ENCODE measurements around the gene RBBP9. TPM values are rescaled to one million over a fixed set of nuclear protein-coding genes. Genes with fewer than 3 reads are reported as not detected.
"Not testable (repeated sequence)": the region's sequence is repeated elsewhere in the genome, so short reads cannot be mapped to it uniquely, and the experiment has no call there.

The RBBP9 gene
- polyA plus RNA-seq, 1 donor: 22.5 TPM

DNA sequence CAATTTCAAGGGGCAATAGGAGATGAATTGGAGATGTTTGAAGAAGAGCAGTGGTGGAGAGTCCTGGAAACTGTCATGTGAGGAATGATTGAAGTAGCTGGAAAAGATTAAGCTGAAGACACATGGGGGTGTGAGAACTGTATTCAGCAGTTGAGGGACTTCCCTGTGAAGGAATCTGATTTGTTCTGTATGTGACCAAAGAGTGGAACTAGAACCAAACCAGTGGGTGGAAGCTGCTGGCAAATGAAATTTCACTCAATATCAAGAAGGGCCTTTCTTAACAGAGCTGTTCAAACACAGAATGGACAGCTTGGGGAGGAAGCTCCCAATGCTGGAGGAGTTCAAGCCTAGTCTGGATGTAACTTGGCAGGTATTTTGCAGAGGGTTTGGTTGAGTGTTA, 32.0 kb upstream of the RBBP9 start:
- Histone ChIP-seq H3K9me3 (ENCODE audit: control insufficient read depth, low read depth, low read length) (no peaks in the 10 kb centered on the region), H3K27me3 (ENCODE audit: control insufficient read depth, insufficient read depth, low read length) (no peaks in the 10 kb centered on the region), H3K4me1 (ENCODE audit: control insufficient read depth, insufficient read depth, low read length) (no peaks in the 10 kb centered on the region), H3K36me3 (ENCODE audit: control insufficient read depth, insufficient read depth, low read length) (peaks cover 81% of the 10 kb centered on the region), H3K4me3 (ENCODE audit: low read length) (no peak overlapping the region), H3K27ac (ENCODE audit: low read length) (no peak overlapping the region)
- DNase-seq: no peak

DNA sequence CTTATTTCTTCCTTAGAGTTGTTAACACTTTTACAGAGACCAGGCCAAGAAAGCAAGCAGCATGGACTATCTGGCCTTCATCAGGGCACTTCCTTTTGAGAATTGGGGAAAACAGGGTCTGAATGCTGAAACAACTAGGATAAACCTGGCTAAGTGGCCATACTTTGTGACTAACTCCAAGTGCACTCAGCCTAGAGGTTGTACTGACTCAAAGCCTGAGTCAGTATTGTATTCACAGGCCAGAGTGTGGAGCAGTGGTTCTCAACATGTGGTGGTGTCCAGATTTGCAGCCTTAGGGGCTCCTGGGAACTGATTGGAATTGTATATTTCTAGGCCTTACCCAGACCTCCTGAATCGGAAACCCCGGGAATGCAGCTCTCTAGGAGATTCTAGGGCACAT, 30.8 kb upstream of the RBBP9 start:
- Histone ChIP-seq H3K27me3 (ENCODE audit: control insufficient read depth, insufficient read depth, low read length) (no peaks in the 10 kb centered on the region), H3K36me3 (ENCODE audit: control insufficient read depth, insufficient read depth, low read length) (peaks cover 72% of the 10 kb centered on the region)
- WGBS (ENCODE audit: insufficient coverage, low lambda C conversion rate): no CpG with 5 or more reads among the region's 2 CpGs

DNA sequence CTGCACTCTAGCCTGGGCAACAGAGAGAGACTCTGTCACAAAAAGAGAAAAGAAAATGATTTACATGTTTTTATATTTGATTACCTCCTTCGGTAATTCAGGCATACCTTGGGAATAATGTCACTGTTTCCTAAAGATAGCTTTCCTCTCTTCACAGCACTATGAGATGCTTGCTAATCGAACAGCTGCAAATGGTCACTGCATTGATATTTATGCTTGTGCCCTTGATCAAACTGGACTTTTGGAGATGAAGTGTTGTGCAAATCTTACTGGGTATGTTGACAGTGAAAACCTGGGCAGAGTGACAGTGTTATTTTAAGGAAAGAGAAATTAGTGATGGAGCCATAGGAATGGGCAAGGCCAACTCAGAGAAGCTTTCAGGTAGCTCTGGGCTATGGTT, 30.3 kb upstream of the RBBP9 start:
- H3K27me3 ChIP-seq (ENCODE audit: control insufficient read depth, insufficient read depth, low read length): no peaks in the 10 kb centered on the region

More for the DNA sequence above, 30.8 kb upstream of the RBBP9 start:
- H3K9me3 ChIP-seq (ENCODE audit: control insufficient read depth, low read depth, low read length): no peaks in the 10 kb centered on the region
- DNase-seq: no peak
- H3K4me3 ChIP-seq (ENCODE audit: low read length): no peak overlapping the region
- H3K4me1 ChIP-seq (ENCODE audit: control insufficient read depth, insufficient read depth, low read length): no peaks in the 10 kb centered on the region
- H3K27ac ChIP-seq (ENCODE audit: low read length): no peak overlapping the region

DNA sequence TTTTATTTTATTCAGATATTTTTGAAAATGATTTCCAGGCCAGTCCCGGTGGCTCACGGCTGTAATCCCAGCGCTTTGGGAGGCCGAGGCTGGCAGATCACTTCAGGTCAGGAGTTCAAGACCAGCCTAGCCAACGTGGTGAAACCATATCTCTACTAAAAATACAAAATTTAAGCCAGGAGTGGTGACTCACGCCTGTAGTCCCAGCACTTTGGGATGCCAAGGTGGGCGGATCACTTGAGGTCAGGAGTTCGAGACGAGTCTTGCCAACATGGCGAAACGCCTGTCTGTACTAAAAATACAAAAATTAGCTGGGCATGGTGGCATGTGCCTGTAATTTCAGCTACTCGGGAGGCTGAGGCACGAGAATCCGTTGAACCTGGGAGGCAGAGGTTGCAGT, 29.7 kb upstream of the RBBP9 start:
- WGBS (ENCODE audit: insufficient coverage, low lambda C conversion rate): 100% methylated on average over 3 of the region's 14 CpGs
- H3K27me3 ChIP-seq (ENCODE audit: control insufficient read depth, insufficient read depth, low read length); H3K4me3 ChIP-seq (ENCODE audit: low read length); H3K9me3 ChIP-seq (ENCODE audit: control insufficient read depth, low read depth, low read length); H3K4me1 ChIP-seq (ENCODE audit: control insufficient read depth, insufficient read depth, low read length); DNase-seq; H3K27ac ChIP-seq (ENCODE audit: low read length): not testable (repeated sequence)
- peaks cover 68% of the 10 kb centered on the region for H3K36me3 ChIP-seq (ENCODE audit: control insufficient read depth, insufficient read depth, low read length)

More for the DNA sequence above, 30.3 kb upstream of the RBBP9 start:
- Histone ChIP-seq H3K36me3 (ENCODE audit: control insufficient read depth, insufficient read depth, low read length) (peaks cover 67% of the 10 kb centered on the region), H3K4me1 (ENCODE audit: control insufficient read depth, insufficient read depth, low read length) (no peaks in the 10 kb centered on the region), H3K9me3 (ENCODE audit: control insufficient read depth, low read depth, low read length) (no peaks in the 10 kb centered on the region), H3K27ac (ENCODE audit: low read length) (no peak overlapping the region), H3K4me3 (ENCODE audit: low read length) (no peak overlapping the region)
- DNase-seq: no peak
- WGBS (ENCODE audit: insufficient coverage, low lambda C conversion rate): no CpG with 5 or more reads among the region's 2 CpGs

DNA sequence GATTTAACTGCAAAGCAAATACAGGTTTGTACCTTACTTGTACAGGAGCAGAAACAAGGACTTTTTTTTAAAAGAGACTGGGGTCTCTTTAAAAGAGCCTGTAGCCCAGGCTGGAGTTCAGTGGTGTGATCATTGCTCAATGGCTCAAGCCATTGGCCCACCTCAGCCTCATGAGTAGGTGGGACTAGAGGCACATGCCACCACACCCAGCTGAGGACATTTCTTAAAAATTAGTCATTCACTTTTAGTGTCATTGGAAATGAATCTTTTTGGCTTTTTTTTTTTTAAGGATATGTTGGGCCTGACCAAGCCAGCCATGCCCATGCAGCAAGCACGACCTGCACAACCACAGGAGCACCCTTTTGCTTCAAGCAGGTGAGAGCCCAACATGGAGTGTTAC, 27.6 kb upstream of the RBBP9 start:
- Histone ChIP-seq H3K27me3 (ENCODE audit: control insufficient read depth, insufficient read depth, low read length) (no peaks in the 10 kb centered on the region), H3K27ac (ENCODE audit: low read length) (no peak overlapping the region), H3K9me3 (ENCODE audit: control insufficient read depth, low read depth, low read length) (no peaks in the 10 kb centered on the region), H3K36me3 (ENCODE audit: control insufficient read depth, insufficient read depth, low read length) (peaks cover 57% of the 10 kb centered on the region), H3K4me3 (ENCODE audit: low read length) (no peak overlapping the region), H3K4me1 (ENCODE audit: control insufficient read depth, insufficient read depth, low read length) (no peaks in the 10 kb centered on the region)
- WGBS (ENCODE audit: insufficient coverage, low lambda C conversion rate): no CpG with 5 or more reads among the region's 1 CpG
- DNase-seq: no peak

DNA sequence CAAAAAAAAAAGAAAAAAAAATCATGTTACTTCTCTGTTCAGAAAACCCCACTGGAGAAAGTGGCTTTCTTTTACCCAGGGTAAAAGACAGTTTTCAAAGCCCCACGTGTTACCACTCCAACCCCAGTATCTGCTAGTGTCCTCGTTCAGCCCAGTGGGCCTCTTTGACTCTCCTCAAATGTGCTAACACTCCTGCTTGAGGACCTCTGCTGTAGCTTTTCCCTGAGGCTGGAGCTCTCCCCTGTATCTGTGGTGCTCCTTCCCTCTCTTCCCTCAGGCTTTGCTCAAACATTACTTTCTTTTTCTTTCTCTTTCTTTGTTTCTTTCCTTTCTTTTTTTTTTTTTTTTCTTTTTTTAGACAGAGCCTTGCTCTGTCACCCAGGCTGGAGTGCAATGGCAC, 26.0 kb upstream of the RBBP9 start:
- WGBS (ENCODE audit: insufficient coverage, low lambda C conversion rate): 93% methylated on average over 2 of the region's 2 CpGs
- H3K36me3 ChIP-seq (ENCODE audit: control insufficient read depth, insufficient read depth, low read length): peaks cover 42% of the 10 kb centered on the region

DNA sequence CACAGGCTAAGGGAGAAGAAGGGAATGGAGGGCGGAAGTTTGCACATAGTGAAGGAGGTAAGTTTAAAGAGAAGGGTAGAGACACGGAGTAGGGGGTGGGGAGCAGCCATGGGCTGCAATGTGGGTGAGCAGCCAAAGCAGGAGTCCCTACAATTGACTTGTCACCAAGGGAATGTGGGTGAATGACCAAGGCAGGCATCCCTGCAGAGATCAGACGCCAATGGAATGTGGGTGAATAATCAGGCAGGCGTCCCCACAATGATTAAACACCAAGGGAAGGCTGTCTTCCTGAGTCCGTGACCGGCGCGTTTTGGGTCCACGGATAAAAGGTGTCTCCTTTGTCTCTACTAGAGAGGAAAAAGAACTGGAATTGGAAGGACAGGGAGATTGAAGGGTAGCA, 25.0 kb upstream of the RBBP9 start:
- H3K36me3 ChIP-seq (ENCODE audit: control insufficient read depth, insufficient read depth, low read length): peaks cover 34% of the 10 kb centered on the region
- DNase-seq; H3K4me3 ChIP-seq (ENCODE audit: low read length); H3K9me3 ChIP-seq (ENCODE audit: control insufficient read depth, low read depth, low read length); H3K27me3 ChIP-seq (ENCODE audit: control insufficient read depth, insufficient read depth, low read length); H3K4me1 ChIP-seq (ENCODE audit: control insufficient read depth, insufficient read depth, low read length); H3K27ac ChIP-seq (ENCODE audit: low read length): not testable (repeated sequence)
- WGBS (ENCODE audit: insufficient coverage, low lambda C conversion rate): no CpG with 5 or more reads among the region's 9 CpGs

More for the DNA sequence above, 26.0 kb upstream of the RBBP9 start:
- DNase-seq: no peak
- Histone ChIP-seq H3K27ac (ENCODE audit: low read length) (no peak overlapping the region), H3K27me3 (ENCODE audit: control insufficient read depth, insufficient read depth, low read length) (no peaks in the 10 kb centered on the region), H3K4me3 (ENCODE audit: low read length) (no peak overlapping the region), H3K9me3 (ENCODE audit: control insufficient read depth, low read depth, low read length) (no peaks in the 10 kb centered on the region), H3K4me1 (ENCODE audit: control insufficient read depth, insufficient read depth, low read length) (no peaks in the 10 kb centered on the region)

DNA sequence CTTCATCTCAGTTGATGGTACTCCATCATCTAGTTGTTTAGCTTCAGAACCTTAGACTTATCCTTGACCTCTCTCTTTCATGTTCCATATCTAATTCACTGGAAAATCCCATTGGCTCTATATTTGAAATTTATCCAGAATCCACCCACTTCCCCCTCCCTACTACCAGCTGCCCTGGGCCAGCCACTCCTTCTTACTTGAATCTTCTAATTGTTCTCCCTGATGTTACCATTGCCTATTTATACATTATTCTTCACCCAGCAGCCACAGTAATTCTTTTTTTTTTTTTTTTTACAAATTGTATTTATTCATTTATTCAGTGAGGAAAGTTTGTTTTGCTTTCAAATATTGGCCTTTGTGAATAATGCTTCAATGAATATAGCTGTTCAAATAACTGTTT, 18.9 kb upstream of the RBBP9 start:
- H3K36me3 ChIP-seq (ENCODE audit: control insufficient read depth, insufficient read depth, low read length): peaks cover 23% of the 10 kb centered on the region
- no peak overlapping the region for H3K27ac ChIP-seq (ENCODE audit: low read length)
- H3K4me3 ChIP-seq (ENCODE audit: low read length): no peak overlapping the region
- H3K9me3 ChIP-seq (ENCODE audit: control insufficient read depth, low read depth, low read length): no peaks in the 10 kb centered on the region
- no peaks in the 10 kb centered on the region for H3K27me3 ChIP-seq (ENCODE audit: control insufficient read depth, insufficient read depth, low read length)
- no peaks in the 10 kb centered on the region for H3K4me1 ChIP-seq (ENCODE audit: control insufficient read depth, insufficient read depth, low read length)
- no peak for DNase-seq

DNA sequence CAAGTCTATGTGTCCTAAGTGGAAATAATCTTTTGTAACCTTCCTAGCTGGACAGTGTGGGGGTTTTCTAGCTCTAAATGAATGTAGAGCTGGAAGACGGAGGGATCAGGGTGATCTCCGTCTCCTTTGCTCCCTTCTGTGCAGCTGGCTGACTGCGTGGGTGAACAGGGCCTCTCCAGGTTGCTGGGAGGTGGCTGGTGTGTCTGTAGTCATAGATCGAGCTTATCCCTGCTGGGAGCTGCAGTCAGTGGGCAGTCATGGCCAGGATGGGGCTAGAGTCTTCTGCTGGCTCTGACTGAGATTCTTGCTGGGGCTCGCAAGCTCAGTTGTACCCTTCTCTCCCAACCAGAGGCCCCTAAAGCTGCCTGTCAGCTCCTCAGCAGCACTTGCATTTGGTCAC, 17.1 kb upstream of the RBBP9 start:
- no peak for DNase-seq
- no peak overlapping the region for H3K27ac ChIP-seq (ENCODE audit: low read length)
- H3K4me3 ChIP-seq (ENCODE audit: low read length): no peak overlapping the region
- no CpG with 5 or more reads among the region's 5 CpGs for WGBS (ENCODE audit: insufficient coverage, low lambda C conversion rate)
- no peaks in the 10 kb centered on the region for H3K27me3 ChIP-seq (ENCODE audit: control insufficient read depth, insufficient read depth, low read length)
- H3K9me3 ChIP-seq (ENCODE audit: control insufficient read depth, low read depth, low read length): no peaks in the 10 kb centered on the region
- H3K4me1 ChIP-seq (ENCODE audit: control insufficient read depth, insufficient read depth, low read length): no peaks in the 10 kb centered on the region
- H3K36me3 ChIP-seq (ENCODE audit: control insufficient read depth, insufficient read depth, low read length): peaks cover 31% of the 10 kb centered on the region

DNA sequence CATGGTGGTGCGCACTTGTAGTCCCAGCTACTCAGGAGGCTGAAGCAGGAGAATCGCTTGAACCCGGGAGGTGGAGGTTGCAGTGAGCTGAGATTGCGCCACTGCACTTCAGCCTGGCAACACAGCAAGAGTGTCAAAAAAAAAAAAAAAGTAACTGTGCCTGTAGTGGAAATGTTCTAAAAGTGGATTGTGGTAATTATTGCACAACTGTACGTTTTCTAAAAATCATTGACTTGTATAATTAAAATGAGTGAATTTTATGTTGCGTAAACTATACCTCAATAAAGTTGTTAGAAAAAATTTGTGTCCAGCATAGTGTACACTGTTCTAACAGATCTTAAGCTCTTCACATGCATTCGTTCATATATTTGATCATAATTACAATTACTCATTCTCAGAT, 16.2 kb upstream of the RBBP9 start:
- no peaks in the 10 kb centered on the region for H3K9me3 ChIP-seq (ENCODE audit: control insufficient read depth, low read depth, low read length)
- H3K27me3 ChIP-seq (ENCODE audit: control insufficient read depth, insufficient read depth, low read length): no peaks in the 10 kb centered on the region
- H3K4me3 ChIP-seq (ENCODE audit: low read length): no peak overlapping the region
- no peak overlapping the region for H3K27ac ChIP-seq (ENCODE audit: low read length)
- H3K36me3 ChIP-seq (ENCODE audit: control insufficient read depth, insufficient read depth, low read length): peaks cover 31% of the 10 kb centered on the region
- no peak for DNase-seq
- H3K4me1 ChIP-seq (ENCODE audit: control insufficient read depth, insufficient read depth, low read length): peaks cover 2% of the 10 kb centered on the region
- WGBS (ENCODE audit: insufficient coverage, low lambda C conversion rate): 100% methylated on average over 3 of the region's 7 CpGs

DNA sequence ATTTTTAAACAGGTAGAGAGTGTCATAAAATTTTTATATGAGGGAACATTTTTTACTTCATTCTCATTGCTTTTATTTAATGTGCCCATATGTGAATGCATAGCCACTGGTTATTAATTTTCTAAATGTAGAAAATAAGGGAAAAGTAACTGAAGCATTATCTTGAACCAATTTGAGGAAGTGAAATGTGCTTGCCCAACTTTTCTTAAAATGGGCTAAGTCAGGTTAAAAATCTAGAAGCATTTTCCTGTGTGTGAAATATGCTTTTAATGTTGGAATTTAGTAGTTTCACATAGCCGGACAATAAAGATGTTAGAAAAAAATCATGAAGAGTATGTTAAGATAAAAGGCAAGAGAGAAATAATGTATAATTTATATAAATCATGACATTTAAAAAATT, 14.5 kb upstream of the RBBP9 start:
- Histone ChIP-seq H3K4me3 (ENCODE audit: low read length) (no peak overlapping the region), H3K4me1 (ENCODE audit: control insufficient read depth, insufficient read depth, low read length) (peaks cover 6% of the 10 kb centered on the region), H3K27ac (ENCODE audit: low read length) (no peak overlapping the region), H3K9me3 (ENCODE audit: control insufficient read depth, low read depth, low read length) (no peaks in the 10 kb centered on the region), H3K36me3 (ENCODE audit: control insufficient read depth, insufficient read depth, low read length) (peaks cover 28% of the 10 kb centered on the region), H3K27me3 (ENCODE audit: control insufficient read depth, insufficient read depth, low read length) (no peaks in the 10 kb centered on the region)
- WGBS (ENCODE audit: insufficient coverage, low lambda C conversion rate): 100% methylated on average over 1 of the region's 1 CpG
- DNase-seq: no peak
